ENCODE measurements around the gene ZFYVE28. TPM values are rescaled to one million over a fixed set of nuclear protein-coding genes. Genes with fewer than 3 reads are reported as not detected.

The ZFYVE28 gene
- total and polyA plus RNA-seq, 2 of the 8 experiments (the other 6 are each of a cell fraction or from before 2014, with no cell fraction given) = 1.7 to 4.9 TPM

DNA sequence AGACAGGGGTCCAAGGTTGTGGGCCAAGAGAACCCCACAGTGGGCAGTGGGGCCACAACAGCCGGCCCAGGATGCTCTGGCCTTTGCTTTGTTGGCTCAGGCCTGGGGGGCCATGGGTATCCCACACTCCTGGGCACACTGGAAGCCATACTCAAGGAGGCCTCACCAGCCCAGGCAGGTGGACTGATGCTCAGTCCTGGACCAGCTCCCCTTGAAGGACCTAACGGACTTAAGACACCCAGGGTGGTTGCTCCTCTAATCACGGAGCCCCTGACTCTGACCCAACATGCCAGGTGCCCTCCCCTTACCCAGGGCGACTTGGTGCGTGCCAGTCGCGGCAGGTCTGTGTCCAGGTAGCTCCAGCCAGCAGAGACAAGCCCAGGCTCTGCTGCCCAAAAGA lies 50.8 kb downstream of the ZFYVE28 start:
- H4K20me1 ChIP-seq (replicated peaks in 1 of 2; ENCODE audit: control insufficient read depth in 1 of 2, insufficient read depth in 2 of 2, low read length in 2 of 2) = no peaks in the 10 kb centered on the region
- no peak overlapping the region for H3K56ac ChIP-seq (replicated peaks; ENCODE audit: insufficient read length, low read depth, low read length)
- H3K27ac ChIP-seq (ENCODE audit: low read depth, low read length) = no peak overlapping the region
- no peak overlapping the region for H3K14ac ChIP-seq (ENCODE audit: insufficient read length)
- no peaks in the 10 kb centered on the region for H3K9me3 ChIP-seq (ENCODE audit: insufficient read depth in 2 of 2, low read depth in 1 of 2, low read length in 1 of 2)
- no peak overlapping the region for H3K4me3 ChIP-seq (ENCODE audit: extremely low read depth in 1 of 4, insufficient read depth in 2 of 4, low read depth in 3 of 4, low read length in 4 of 4)
- no peaks in the 10 kb centered on the region for H3K79me1 ChIP-seq (ENCODE audit: low read depth, low read length)
- H2AK5ac ChIP-seq (ENCODE audit: low read depth, low read length) = no peak overlapping the region
- H4K5ac ChIP-seq (ENCODE audit: insufficient read length, low read depth, low read length) = no peak overlapping the region
- H2BK15ac ChIP-seq (ENCODE audit: low read length) = no peak overlapping the region
- H2BK12ac ChIP-seq (ENCODE audit: low read depth, low read length) = no peak overlapping the region
- CTCF ChIA-PET (ENCODE audit: partially characterized antibody) = interaction anchor here (0.9 to 1.6 kb wide), 4 partner anchors 26 to 171 kb away, joined by 3 to 4 read pairs (median 3); no protein-coding TSS in a partner anchor
- no peak overlapping the region for H2BK120ac ChIP-seq (replicated peaks; ENCODE audit: low read depth, low read length)
- no peak overlapping the region for H3K4ac ChIP-seq (replicated peaks; ENCODE audit: insufficient read length, low read depth, low read length)
- POLR2A ChIA-PET (ENCODE audit: partially characterized antibody) = no interaction called here
- H3K23ac ChIP-seq (ENCODE audit: insufficient read length) = no peak overlapping the region
- no peak overlapping the region; the same call in 1 of the 2 replicates for H4K8ac ChIP-seq (ENCODE audit: extremely low read depth, insufficient read depth, low read length)
- H3K27me3 ChIP-seq (replicated peaks in 1 of 4; ENCODE audit: control insufficient read depth in 3 of 4, extremely low read depth in 1 of 4, insufficient read depth in 3 of 4, low read length in 3 of 4) = no peaks in the 10 kb centered on the region; a peak in 1 of 7 replicates
- H2AFZ ChIP-seq (ENCODE audit: low read length) = no peak overlapping the region
- H3K4me1 ChIP-seq (replicated peaks in 1 of 4; ENCODE audit: control insufficient read depth in 3 of 4, insufficient read depth in 4 of 4, low read length in 3 of 4) = no peaks in the 10 kb centered on the region; a peak in 1 of 7 replicates
- no peak overlapping the region for H2BK5ac ChIP-seq (ENCODE audit: low read depth, low read length)
- WGBS, 2 experiments (ENCODE audit: extremely low coverage in 1 of 2, insufficient coverage in 1 of 2, insufficient read length in 1 of 2, insufficient replicate concordance in 2 of 2, low coverage in 1 of 2, low lambda C conversion rate in 2 of 2, missing lambda C conversion rate in 1 of 2) = 83% methylated on average over 7 of the region's 7 CpGs; no CpG with 5 or more reads in 1 of the 2 experiments
- H3K36me3 ChIP-seq (ENCODE audit: control insufficient read depth in 2 of 4, insufficient read depth in 4 of 4, low read length in 3 of 4) = no peaks in the 10 kb centered on the region
- no peak overlapping the region for H2BK20ac ChIP-seq (ENCODE audit: low read length)
- no peak overlapping the region for H4K91ac ChIP-seq (replicated peaks; ENCODE audit: insufficient read length, low read length)
- no peak for DNase-seq (ENCODE audit: low read depth in 1 of 2, low spot score in 2 of 2)
- no peaks in the 10 kb centered on the region for H3K23me2 ChIP-seq (ENCODE audit: low read depth, low read length)
- no peak for FAIRE-seq
- no peaks in the 10 kb centered on the region for H3K79me2 ChIP-seq (ENCODE audit: control insufficient read depth in 1 of 2, insufficient read depth in 2 of 2, low read length in 2 of 2)
- no peak overlapping the region for H3K9ac ChIP-seq (replicated peaks in 1 of 4; ENCODE audit: extremely low read depth in 1 of 4, low read depth in 3 of 4, low read length in 3 of 4)
- H3K4me2 ChIP-seq (ENCODE audit: insufficient read depth in 1 of 2, low read depth in 2 of 2, low read length in 2 of 2) = no peak overlapping the region
- no peak for TF ChIP-seq POLR2A (IDR thresholded peaks at IDR 0.05; ENCODE audit: control extremely low read depth in 1 of 2, low read depth in 2 of 2, low read length in 2 of 2)
- TF ChIP-seq GTF2F1 (IDR thresholded peaks at IDR 0.05; ENCODE audit: borderline replicate concordance, low read depth, low read length) = no peak
- no peak for TF ChIP-seq TBP (IDR thresholded peaks at IDR 0.05; ENCODE audit: low read depth, low read length)
- TF ChIP-seq KDM1A (IDR thresholded peaks at IDR 0.05; ENCODE audit: borderline replicate concordance, low read length) = no peak
- TF ChIP-seq ASH2L (IDR thresholded peaks at IDR 0.05; ENCODE audit: low read length) = no peak
- TF ChIP-seq NRF1 (IDR thresholded peaks at IDR 0.05; ENCODE audit: low read depth, low read length) = no peak
- TF ChIP-seq, protein P1, sequence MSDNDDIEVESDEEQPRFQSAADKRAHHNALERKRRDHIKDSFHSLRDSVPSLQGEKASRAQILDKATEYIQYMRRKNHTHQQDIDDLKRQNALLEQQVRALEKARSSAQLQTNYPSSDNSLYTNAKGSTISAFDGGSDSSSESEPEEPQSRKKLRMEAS (IDR thresholded peaks at IDR 0.05) = no peak
- no peak for TF ChIP-seq EZH2 (IDR thresholded peaks at IDR 0.05; ENCODE audit: low read depth, low read length, severe bottlenecking)
- no peak for TF ChIP-seq JUND (IDR thresholded peaks at IDR 0.05; ENCODE audit: low read length)
- no peak for TF ChIP-seq RNF2 (IDR thresholded peaks at IDR 0.05; ENCODE audit: borderline replicate concordance, low read depth, low read length, missing control alignments, poor library complexity, severe bottlenecking)
- H3K18ac ChIP-seq (ENCODE audit: extremely low read depth, low read length) = no peak overlapping the region

Data from H1 (cell line).